ENCODE measurements around the gene ZYG11B.
"Not testable (repeated sequence)": the region's sequence is repeated elsewhere in the genome, so short reads cannot be mapped to it uniquely, and the experiment has no call there.

Gene ZYG11B

GRCh38 chr1:52683367-52683940 lies 42.8 kb upstream of the ZYG11B start:
- Histone ChIP-seq H3K4me1 (ENCODE audit: insufficient read depth, low read length, poor library complexity, severe bottlenecking) (no peaks in the 10 kb centered on the region), H3K4me2 (ENCODE audit: low read depth, low read length, poor library complexity, severe bottlenecking) (no peak overlapping the region), H3K9me2 (replicated peaks; ENCODE audit: low read depth, low read length) (no peaks in the 10 kb centered on the region), H3K36me3 (ENCODE audit: insufficient read depth, low read length) (peaks cover 25% of the 10 kb centered on the region; the same call in 1 of the 2 replicates), H3F3A (ENCODE audit: low read depth) (no peaks in the 10 kb centered on the region; the same call in 1 of the 2 replicates), H3K79me2 (ENCODE audit: insufficient read depth, low read length) (no peaks in the 10 kb centered on the region; the same call in 1 of the 2 replicates), H4K20me1 (ENCODE audit: insufficient read depth, low read length, poor library complexity, severe bottlenecking) (no peaks in the 10 kb centered on the region), H3K9me3 (ENCODE audit: insufficient read depth, low read depth, low read length) (no peaks in the 10 kb centered on the region), H2AFZ (ENCODE audit: low read length) (no peak overlapping the region), H3K9ac (ENCODE audit: low read depth, low read length, poor library complexity, severe bottlenecking) (no peak overlapping the region), H3K4me3 (ENCODE audit: low read length, poor library complexity, severe bottlenecking) (no peak overlapping the region), H3K27me3 (ENCODE audit: insufficient read depth, low read length, poor library complexity, severe bottlenecking) (no peaks in the 10 kb centered on the region)
- TF ChIP-seq EZH2phosphoT487 (IDR thresholded peaks at IDR 0.05; ENCODE audit: borderline replicate concordance) (no peak), CTCF (conservative IDR thresholded peaks at IDR 0.05; ENCODE audit: low read length) (no peak)

- no peaks in the 10 kb centered on the region; the same call in 1 of the 2 replicates for H3F3A ChIP-seq (ENCODE audit: low read depth)
- no peaks in the 10 kb centered on the region for H3K27me3 ChIP-seq (ENCODE audit: insufficient read depth, low read length, poor library complexity, severe bottlenecking)
- no peaks in the 10 kb centered on the region for H3K9me3 ChIP-seq (ENCODE audit: insufficient read depth, low read depth, low read length)
- H4K20me1 ChIP-seq (ENCODE audit: insufficient read depth, low read length, poor library complexity, severe bottlenecking): no peaks in the 10 kb centered on the region
- no peaks in the 10 kb centered on the region; the same call in 1 of the 2 replicates for H3K79me2 ChIP-seq (ENCODE audit: insufficient read depth, low read length)
- peaks cover 28% of the 10 kb centered on the region; the same call in 1 of the 2 replicates for H3K36me3 ChIP-seq (ENCODE audit: insufficient read depth, low read length)
- TF ChIP-seq EZH2phosphoT487 (IDR thresholded peaks at IDR 0.05; ENCODE audit: borderline replicate concordance) (no peak), CTCF (conservative IDR thresholded peaks at IDR 0.05; ENCODE audit: low read length) (no peak)
- no peak overlapping the region for H3K4me3 ChIP-seq (ENCODE audit: low read length, poor library complexity, severe bottlenecking)
- no peaks in the 10 kb centered on the region for H3K4me1 ChIP-seq (ENCODE audit: insufficient read depth, low read length, poor library complexity, severe bottlenecking)
- H3K9ac ChIP-seq (ENCODE audit: low read depth, low read length, poor library complexity, severe bottlenecking): no peak overlapping the region
- no peaks in the 10 kb centered on the region for H3K9me2 ChIP-seq (replicated peaks; ENCODE audit: low read depth, low read length)
- H3K4me2 ChIP-seq (ENCODE audit: low read depth, low read length, poor library complexity, severe bottlenecking): no peak overlapping the region
- no peak overlapping the region for H2AFZ ChIP-seq (ENCODE audit: low read length)
Observed at GRCh38 chr1:52684545-52684944, 41.7 kb upstream of the ZYG11B start.

GRCh38 chr1:52686261-52686751 lies 39.9 kb upstream of the ZYG11B start:
- Histone ChIP-seq H3K36me3 (ENCODE audit: insufficient read depth, low read length) (peaks cover 32% of the 10 kb centered on the region; the same call in 1 of the 2 replicates), H3K9ac (ENCODE audit: low read depth, low read length, poor library complexity, severe bottlenecking) (peak overlapping the region; percentile 22)
- not testable (repeated sequence) for H3K9me3 ChIP-seq (ENCODE audit: insufficient read depth, low read depth, low read length); H3K9me2 ChIP-seq (replicated peaks; ENCODE audit: low read depth, low read length); H3F3A ChIP-seq (ENCODE audit: low read depth); H4K20me1 ChIP-seq (ENCODE audit: insufficient read depth, low read length, poor library complexity, severe bottlenecking); H3K4me3 ChIP-seq (ENCODE audit: low read length, poor library complexity, severe bottlenecking); H3K4me2 ChIP-seq (ENCODE audit: low read depth, low read length, poor library complexity, severe bottlenecking); H3K27me3 ChIP-seq (ENCODE audit: insufficient read depth, low read length, poor library complexity, severe bottlenecking); H3K4me1 ChIP-seq (ENCODE audit: insufficient read depth, low read length, poor library complexity, severe bottlenecking); H3K79me2 ChIP-seq (ENCODE audit: insufficient read depth, low read length); H2AFZ ChIP-seq (ENCODE audit: low read length)
- peak; percentile 74 for TF ChIP-seq CTCF (conservative IDR thresholded peaks at IDR 0.05; ENCODE audit: low read length)
